B cell (primary cell): ENCODE measurements around the gene GIPC1. TPM values are rescaled to one million over a fixed set of nuclear protein-coding genes. Genes with fewer than 3 reads are reported as not detected.

Experiments used
- ATAC-seq: fragments of 200-7000 bp; cut with Tn5 transposase; one replicate; pipeline ENCODE4 v1.10.0; 2021; ENCODE audit warnings: low read depth, mild to moderate bottlenecking, moderate number of reproducible peaks, moderate library complexity
- CTCF ChIA-PET: fragments of 350-600 bp; sonication (Branson Sonifier 250); formaldehyde crosslinking; loops from one replicate; lab custom pipeline; 2021; ENCODE audit warnings: antibody characterized with exemption, inconsistent platforms; lab: Charles Lee
- POLR2A ChIA-PET: fragments of 350-600 bp; sonication (Branson Sonifier 250); formaldehyde crosslinking; loops from one replicate; lab custom pipeline; 2021; ENCODE audit warnings: antibody characterized with exemption; lab: Charles Lee
- DNase-seq: peaks from one replicate; pipeline ENCODE4 v3.0.0; 2013
- H2AFZ ChIP-seq: 2 replicates; pipeline ENCODE4 v1.6.1; 2012; ENCODE audit warnings: mild to moderate bottlenecking, low read depth, low read length; ENCODE audit not compliant: insufficient read depth, poor library complexity, severe bottlenecking
- H3K27ac ChIP-seq, 2 donors: 1 replicate in 1 of 2; 2 replicates in 1 of 2; pipeline ENCODE4 v1.5.1; 2012 to 2013; ENCODE audit warnings: low read length in 2 of 2, mild to moderate bottlenecking in 2 of 2, moderate library complexity in 1 of 2
- H3K27me3 ChIP-seq, 4 experiments: fragments of 200-600 bp in 1 of 4; sonication (generic) in 1 of 4; replicated peaks in 1 of 4; 1 replicate in 2 of 4; 2 replicates in 2 of 4; pipeline versions ENCODE4 v1.6.1 to v1.7.0; 2013 to 2016; ENCODE audit warnings: low read length in 3 of 4, mild to moderate bottlenecking in 2 of 4, mixed read lengths in 1 of 4, moderate library complexity in 1 of 4; ENCODE audit not compliant: insufficient read depth in 4 of 4, control insufficient read depth in 3 of 4; ENCODE audit errors: control extremely low read depth in 1 of 4
- H3K36me3 ChIP-seq, 2 experiments: replicated peaks in 1 of 2; 1 replicate in 1 of 2; 2 replicates in 1 of 2; pipeline versions ENCODE4 v1.6.1 to v1.7.1; 2013; ENCODE audit warnings: low read length in 1 of 2; ENCODE audit not compliant: insufficient read depth in 2 of 2, control insufficient read depth in 1 of 2; ENCODE audit errors: control extremely low read depth in 1 of 2, extremely low read depth in 1 of 2
- H3K4me1 ChIP-seq, 2 donors: fragments of 200-600 bp in 1 of 2; sonication (generic) in 1 of 2; 1 replicate in 1 of 2; 2 replicates in 1 of 2; pipeline versions ENCODE4 v1.5.1 to v1.6.1; 2013 to 2017; ENCODE audit warnings: low read length in 2 of 2; ENCODE audit not compliant: control insufficient read depth in 2 of 2, insufficient read depth in 2 of 2
- H3K4me2 ChIP-seq: replicated peaks from 2 replicates; pipeline ENCODE3; 2012; ENCODE audit warnings: mild to moderate bottlenecking, low read depth, low read length; ENCODE audit not compliant: poor library complexity, severe bottlenecking
- H3K4me3 ChIP-seq, 5 experiments: fragments of 200-600 bp in 1 of 5; sonication (generic) in 1 of 5; 1 replicate in 3 of 5; 2 replicates in 2 of 5; pipeline versions ENCODE4 v1.5.1 to v1.7.0; 2011 to 2016; ENCODE audit warnings: low read length in 4 of 5, mild to moderate bottlenecking in 4 of 5, low read depth in 2 of 5, control low read depth in 1 of 5, moderate library complexity in 1 of 5; ENCODE audit not compliant: insufficient read depth in 1 of 5; ENCODE audit errors: control extremely low read depth in 1 of 5, extremely low read depth in 1 of 5
- H3K79me2 ChIP-seq: fragments of 200-600 bp; sonication (generic); one replicate; pipeline ENCODE4 v1.6.0; 2016; ENCODE audit warnings: low read length; ENCODE audit not compliant: control insufficient read depth, insufficient read depth
- H3K9ac ChIP-seq: fragments of 200-600 bp; sonication (generic); 2 replicates; pipeline ENCODE4 v1.6.1; 2017; ENCODE audit warnings: mild to moderate bottlenecking, low read length, moderate library complexity
- H3K9me3 ChIP-seq, 3 donors: one replicate each; pipeline versions ENCODE4 v1.6.1 to v1.7.1; 2013; ENCODE audit warnings: low read length in 2 of 3; ENCODE audit not compliant: control insufficient read depth in 2 of 3, insufficient read depth in 1 of 3; ENCODE audit errors: control extremely low read depth in 1 of 3
- H4K20me1 ChIP-seq: 2 replicates; pipeline ENCODE4 v1.6.0; 2012; ENCODE audit warnings: mild to moderate bottlenecking, low read length; ENCODE audit not compliant: insufficient read depth, control insufficient read depth, poor library complexity, severe bottlenecking
- H3K27ac Mint-ChIP-seq: one replicate; pipeline ENCODE4 v1.8.0; 2021; ENCODE audit warnings: mixed read lengths
- H3K27me3 Mint-ChIP-seq: one replicate; pipeline ENCODE4 v1.8.0; 2021; ENCODE audit warnings: mixed read lengths
- H3K4me1 Mint-ChIP-seq: one replicate; pipeline ENCODE4 v1.8.0; 2021; ENCODE audit warnings: mixed read lengths
- H3K4me3 Mint-ChIP-seq: one replicate; pipeline ENCODE4 v1.8.0; 2021; ENCODE audit warnings: mixed read lengths
- H3K9me3 Mint-ChIP-seq: one replicate; pipeline ENCODE4 v1.8.0; 2022; ENCODE audit warnings: mixed read lengths; ENCODE audit not compliant: insufficient read depth
- EZH2 ChIP-seq: IDR thresholded peaks from 2 replicates; pipeline ENCODE4 v1.6.1; 2012; ENCODE audit warnings: borderline replicate concordance, low read depth, mild to moderate bottlenecking, moderate library complexity, low read length; ENCODE audit not compliant: insufficient read depth, poor library complexity, severe bottlenecking
- WGBS: methylation state at CpG from one replicate; pipeline ENCODE4 v1.1.5; 2013; ENCODE audit warnings: missing lambda C conversion rate; ENCODE audit not compliant: insufficient coverage; 5-methylcytosine and 5-hydroxymethylcytosine counted together
- intact Hi-C: fragments of 100-400 bp; cut with micrococcal nuclease; formaldehyde crosslinking; loops from one replicate; pipeline ENCODE4 v1.10.0; 2022
- polyA plus RNA-seq: library from polyadenylated mRNA; depleted of rRNA; stranded (reverse); fragments of >200 nt; gene quantifications from 2 replicates; pipeline ENCODE4 v1.2.3, GENCODE V29; 2012
- total RNA-seq, 2 donors: library from RNA; stranded (reverse); fragments of 120-200 nt in 1 of 2; gene quantifications; 1 replicate in 1 of 2; 2 replicates in 1 of 2; pipeline versions ENCODE4 v1.2.3 to v1.2.4, GENCODE V29; 2013 to 2022
- TF ChIP-seq, protein P1 (sequence below): fragments of 200-600 bp; IDR thresholded peaks from one replicate; pipeline ENCODE4 v1.8.0; 2022; ENCODE audit warnings: antibody characterized with exemption, mild to moderate bottlenecking

Gene GIPC1
- total and polyA plus RNA-seq, 2 donors (not counting 1 experiment from before 2014, with no cell fraction given), result 11.3 to 12.0 TPM

DNA sequence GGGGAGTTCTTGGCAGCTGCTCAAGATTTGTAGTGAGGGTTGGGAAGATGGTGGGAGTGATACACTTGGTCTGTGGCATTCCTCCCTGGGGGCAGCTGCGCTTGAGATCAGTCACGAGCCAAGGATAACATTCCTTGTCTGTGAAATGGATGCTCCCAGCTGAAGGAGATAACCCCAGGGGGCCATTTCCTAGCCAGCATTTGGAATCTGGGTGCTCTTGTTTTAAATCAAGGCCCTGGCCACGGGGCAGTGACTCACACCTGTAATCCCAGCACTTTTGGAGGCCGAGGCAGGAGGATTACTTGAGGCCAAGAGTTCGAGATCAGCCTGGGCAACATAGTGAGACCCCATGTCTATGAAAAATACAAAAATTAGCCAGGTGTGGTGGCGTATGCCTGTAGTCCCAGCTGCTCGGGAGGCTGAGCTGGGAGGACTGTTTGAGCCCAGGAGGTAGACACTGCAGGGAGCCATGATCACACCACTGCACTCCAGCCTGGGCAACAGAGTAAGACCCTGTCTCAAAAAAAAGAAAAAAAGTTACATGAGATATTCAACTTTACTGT lies 58.3 kb downstream of the GIPC1 start:
- ChIA-PET POLR2A (interaction anchor here (0.6 to 3.1 kb wide), 4 partner anchors 17 to 536 kb away, joined by 3 to 16 read pairs (median 6); partner anchors contain the start of gene DDX39A), CTCF (interaction anchor here (0.6 to 2.4 kb wide), 7 partner anchors 15 to 558 kb away, joined by 3 to 5 read pairs (median 3); no protein-coding TSS in a partner anchor)
- WGBS, result 98% methylated on average over 7 of the region's 7 CpGs
- H3K27me3 ChIP-seq, result no peaks in the 10 kb centered on the region
- ATAC-seq (no peak), DNase-seq (no peak)
- peaks cover 34 to 39% of the 10 kb centered on the region in 2 donors for H3K4me1 ChIP-seq
- H3K27ac Mint-ChIP-seq, result peak overlapping the region; percentile 50
- no peak overlapping the region for H3K4me3 ChIP-seq
- no peaks in the 10 kb centered on the region for H3K9me3 ChIP-seq
- no peaks in the 10 kb centered on the region for H3K9me3 Mint-ChIP-seq
- H3K27ac ChIP-seq, result no peak overlapping the region
- peaks cover 91% of the 10 kb centered on the region for H3K79me2 ChIP-seq
- H3K9ac ChIP-seq, result no peak overlapping the region
- H3K36me3 ChIP-seq, result peaks cover 0 to 12% of the 10 kb centered on the region in 2 experiments
- H3K4me1 Mint-ChIP-seq, result peaks cover 42% of the 10 kb centered on the region
- H2AFZ ChIP-seq, result no peak overlapping the region
- TF ChIP-seq EZH2, result no peak
- TF ChIP-seq, protein P1, sequence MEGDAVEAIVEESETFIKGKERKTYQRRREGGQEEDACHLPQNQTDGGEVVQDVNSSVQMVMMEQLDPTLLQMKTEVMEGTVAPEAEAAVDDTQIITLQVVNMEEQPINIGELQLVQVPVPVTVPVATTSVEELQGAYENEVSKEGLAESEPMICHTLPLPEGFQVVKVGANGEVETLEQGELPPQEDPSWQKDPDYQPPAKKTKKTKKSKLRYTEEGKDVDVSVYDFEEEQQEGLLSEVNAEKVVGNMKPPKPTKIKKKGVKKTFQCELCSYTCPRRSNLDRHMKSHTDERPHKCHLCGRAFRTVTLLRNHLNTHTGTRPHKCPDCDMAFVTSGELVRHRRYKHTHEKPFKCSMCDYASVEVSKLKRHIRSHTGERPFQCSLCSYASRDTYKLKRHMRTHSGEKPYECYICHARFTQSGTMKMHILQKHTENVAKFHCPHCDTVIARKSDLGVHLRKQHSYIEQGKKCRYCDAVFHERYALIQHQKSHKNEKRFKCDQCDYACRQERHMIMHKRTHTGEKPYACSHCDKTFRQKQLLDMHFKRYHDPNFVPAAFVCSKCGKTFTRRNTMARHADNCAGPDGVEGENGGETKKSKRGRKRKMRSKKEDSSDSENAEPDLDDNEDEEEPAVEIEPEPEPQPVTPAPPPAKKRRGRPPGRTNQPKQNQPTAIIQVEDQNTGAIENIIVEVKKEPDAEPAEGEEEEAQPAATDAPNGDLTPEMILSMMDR, result no peak
- no peak overlapping the region for H3K4me2 ChIP-seq
- intact Hi-C loops, result no loop called here
- H3K4me3 Mint-ChIP-seq, result no peak overlapping the region
- peaks cover 15% of the 10 kb centered on the region for H4K20me1 ChIP-seq
- H3K27me3 Mint-ChIP-seq, result no peaks in the 10 kb centered on the region
